HFFc6 (cell line): Measurements from ENCODE around the gene CDV3. TPM values are rescaled to one million over a fixed set of nuclear protein-coding genes. Genes with fewer than 3 reads are reported as not detected.
A peak's percentile ranks its signal among the peaks of the same experiment; 100 is the strongest.

Source experiments
- DNase-seq: peaks from one replicate; pipeline ENCODE4 v3.0.0-alpha.2; 2018
- H3K27ac Mint-ChIP-seq: 2 replicates; pipeline ENCODE4 v1.8.0; 2020; ENCODE audit warnings: mild to moderate bottlenecking, mixed read lengths
- H3K27me3 Mint-ChIP-seq: 2 replicates; pipeline ENCODE4 v1.8.0; 2021; ENCODE audit warnings: mild to moderate bottlenecking, moderate library complexity, mixed read lengths; ENCODE audit not compliant: insufficient read depth
- H3K36me3 Mint-ChIP-seq: 2 replicates; pipeline ENCODE4 v1.8.0; 2021; ENCODE audit warnings: low read depth, mixed read lengths
- H3K4me1 Mint-ChIP-seq: 2 replicates; pipeline ENCODE4 v1.8.0; 2020; ENCODE audit warnings: low read depth, mixed read lengths
- H3K4me3 Mint-ChIP-seq: 2 replicates; pipeline ENCODE4 v1.8.0; 2020; ENCODE audit warnings: mild to moderate bottlenecking, moderate library complexity, mixed read lengths
- H3K9me3 Mint-ChIP-seq: 2 replicates; pipeline ENCODE4 v1.8.0; 2020; ENCODE audit warnings: mild to moderate bottlenecking, mixed read lengths
- total RNA-seq, 6 experiments: library from RNA; stranded (reverse); fragmentation: NEBNext Ultra II Directional; extraction: Animal tissue kit (Norgen Biotek cat#: 25700); gene quantifications; 2 replicates in 1 of 6; 3 replicates in 5 of 6; pipeline ENCODE4 v1.2.3, GENCODE V29; 2021
- TF ChIP-seq, protein P1 (sequence below): fragments of 200-600 bp; sonication (generic); IDR thresholded peaks from 2 replicates; pipeline ENCODE4 v1.5.0; 2021; ENCODE audit warnings: antibody characterized with exemption, mild to moderate bottlenecking

Gene CDV3
- total RNA-seq, 6 experiments from 2014 or later: 163 to 208 (median 184) TPM

DNA sequence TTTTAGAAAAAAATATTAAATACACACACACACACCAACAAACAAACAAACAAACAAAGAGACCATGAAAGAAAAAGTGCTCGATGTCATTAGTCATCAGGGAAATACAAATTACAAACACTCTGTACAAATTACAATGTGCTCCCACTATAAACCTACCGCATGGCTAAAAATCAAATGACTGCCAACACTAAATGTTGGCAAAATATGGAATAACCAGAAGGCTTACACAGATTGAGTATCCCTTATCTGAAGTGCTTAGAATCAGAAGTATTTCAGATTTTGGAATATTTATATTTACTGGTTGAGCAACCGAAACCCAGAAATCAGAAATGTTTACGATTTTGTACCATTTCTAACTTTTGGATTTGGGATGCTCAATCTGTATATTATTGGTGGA is 33.4 kb downstream of the CDV3 start:
- no peaks in the 10 kb centered on the region for H3K9me3 Mint-ChIP-seq
- TF ChIP-seq, protein P1, sequence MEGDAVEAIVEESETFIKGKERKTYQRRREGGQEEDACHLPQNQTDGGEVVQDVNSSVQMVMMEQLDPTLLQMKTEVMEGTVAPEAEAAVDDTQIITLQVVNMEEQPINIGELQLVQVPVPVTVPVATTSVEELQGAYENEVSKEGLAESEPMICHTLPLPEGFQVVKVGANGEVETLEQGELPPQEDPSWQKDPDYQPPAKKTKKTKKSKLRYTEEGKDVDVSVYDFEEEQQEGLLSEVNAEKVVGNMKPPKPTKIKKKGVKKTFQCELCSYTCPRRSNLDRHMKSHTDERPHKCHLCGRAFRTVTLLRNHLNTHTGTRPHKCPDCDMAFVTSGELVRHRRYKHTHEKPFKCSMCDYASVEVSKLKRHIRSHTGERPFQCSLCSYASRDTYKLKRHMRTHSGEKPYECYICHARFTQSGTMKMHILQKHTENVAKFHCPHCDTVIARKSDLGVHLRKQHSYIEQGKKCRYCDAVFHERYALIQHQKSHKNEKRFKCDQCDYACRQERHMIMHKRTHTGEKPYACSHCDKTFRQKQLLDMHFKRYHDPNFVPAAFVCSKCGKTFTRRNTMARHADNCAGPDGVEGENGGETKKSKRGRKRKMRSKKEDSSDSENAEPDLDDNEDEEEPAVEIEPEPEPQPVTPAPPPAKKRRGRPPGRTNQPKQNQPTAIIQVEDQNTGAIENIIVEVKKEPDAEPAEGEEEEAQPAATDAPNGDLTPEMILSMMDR: no peak
- peaks cover 20% of the 10 kb centered on the region for H3K36me3 Mint-ChIP-seq
- H3K27me3 Mint-ChIP-seq: no peaks in the 10 kb centered on the region
- H3K27ac Mint-ChIP-seq: no peak overlapping the region
- no peak overlapping the region for H3K4me3 Mint-ChIP-seq
- peaks cover 6% of the 10 kb centered on the region; the same call in 1 of the 2 replicates for H3K4me1 Mint-ChIP-seq
- no peak for DNase-seq

DNA sequence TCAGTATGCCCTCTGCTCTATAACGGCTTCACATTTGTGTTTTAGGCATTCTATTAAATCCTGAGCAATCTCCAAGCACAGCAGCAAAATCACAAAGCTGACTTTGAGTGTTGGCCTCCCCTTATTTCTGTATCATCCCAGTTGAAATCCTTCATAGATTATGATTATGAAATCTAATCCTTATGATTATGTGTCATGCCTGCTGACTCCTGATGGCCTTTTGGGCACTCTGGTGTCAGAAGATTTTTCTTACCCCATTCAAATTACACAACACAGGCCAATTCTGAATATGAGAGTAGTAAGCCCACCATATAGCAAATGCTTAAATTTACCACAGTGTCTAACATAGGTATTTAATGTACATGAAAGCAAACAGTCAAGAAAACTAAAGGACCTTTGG is 34.3 kb downstream of the CDV3 start:
- no peak for DNase-seq
- Mint-ChIP-seq H3K27me3 (no peaks in the 10 kb centered on the region), H3K36me3 (peaks cover 20% of the 10 kb centered on the region), H3K4me3 (no peak overlapping the region), H3K27ac (no peak overlapping the region), H3K4me1 (peaks cover 6% of the 10 kb centered on the region; the same call in 1 of the 2 replicates), H3K9me3 (no peaks in the 10 kb centered on the region)
- TF ChIP-seq, protein P1: no peak

DNA sequence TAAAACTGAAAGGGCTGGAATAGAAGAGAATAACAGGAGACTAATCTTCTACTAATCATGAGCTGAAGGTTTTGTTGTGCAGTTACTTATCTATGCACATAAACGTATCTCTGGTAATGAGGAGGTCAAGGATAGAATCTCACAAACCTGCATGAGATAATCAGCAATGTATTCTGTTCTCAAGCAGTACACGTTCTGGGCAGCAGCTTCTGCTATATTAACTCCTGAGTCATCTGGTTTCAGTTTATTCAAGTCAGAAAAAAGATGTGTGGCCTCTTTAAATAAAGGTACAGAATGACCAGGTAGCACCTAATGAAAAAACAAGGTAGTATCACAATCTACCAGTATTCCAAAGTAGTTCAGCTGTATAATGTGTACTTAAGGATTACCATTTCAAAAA is 34.9 kb downstream of the CDV3 start:
- peaks cover 6% of the 10 kb centered on the region; the same call in 1 of the 2 replicates for H3K4me1 Mint-ChIP-seq
- no peaks in the 10 kb centered on the region for H3K9me3 Mint-ChIP-seq
- H3K27me3 Mint-ChIP-seq: no peaks in the 10 kb centered on the region
- H3K36me3 Mint-ChIP-seq: peaks cover 20% of the 10 kb centered on the region
- H3K27ac Mint-ChIP-seq: peak overlapping the region; percentile 26; the same call in 1 of the 2 replicates
- TF ChIP-seq, protein P1: no peak
- peak overlapping the region; percentile 37; the same call in 1 of the 2 replicates for H3K4me3 Mint-ChIP-seq
- no peak for DNase-seq

DNA sequence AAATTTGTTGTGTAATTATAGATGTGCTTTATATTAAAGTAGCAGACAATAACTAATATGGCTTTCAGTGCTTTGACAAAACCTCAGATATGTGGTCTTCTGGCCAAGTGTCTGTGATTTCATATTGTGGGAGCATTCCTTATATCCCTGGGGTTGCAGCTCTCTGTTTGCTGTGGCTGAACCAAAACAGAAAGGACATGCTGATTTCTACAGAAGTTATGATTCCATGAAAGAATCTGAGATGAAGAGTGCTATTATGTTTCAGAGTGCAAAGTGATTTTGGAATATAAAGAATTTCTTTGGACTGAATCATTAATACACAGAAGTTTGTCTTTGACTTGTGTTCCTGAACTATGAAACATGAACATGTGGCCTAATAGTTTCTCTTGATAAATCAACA is 36.5 kb downstream of the CDV3 start:
- TF ChIP-seq, protein P1: no peak
- Mint-ChIP-seq H3K27me3 (no peaks in the 10 kb centered on the region), H3K36me3 (peaks cover 20% of the 10 kb centered on the region), H3K4me3 (no peak overlapping the region), H3K27ac (no peak overlapping the region), H3K4me1 (peaks cover 6% of the 10 kb centered on the region; the same call in 1 of the 2 replicates), H3K9me3 (no peaks in the 10 kb centered on the region)
- no peak for DNase-seq

DNA sequence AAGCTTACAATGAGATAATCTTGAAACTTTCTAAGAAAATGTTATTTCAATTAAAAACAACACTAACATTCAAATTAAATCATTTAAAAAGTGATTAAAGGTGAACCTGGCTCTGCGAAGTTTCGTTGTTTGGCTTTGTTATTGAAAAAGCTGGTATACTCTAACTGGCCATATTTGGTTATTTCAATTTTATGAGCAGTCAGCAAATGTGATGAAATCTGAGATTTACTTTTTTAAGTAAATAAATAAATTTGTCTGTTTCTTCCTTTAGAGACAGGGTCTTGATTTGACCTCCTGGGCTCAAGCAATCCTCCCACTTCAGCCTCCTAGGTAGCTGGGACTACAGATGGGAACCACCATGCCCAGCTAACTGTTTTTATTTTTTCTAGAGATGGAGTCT is 38.0 kb downstream of the CDV3 start:
- TF ChIP-seq, protein P1: no peak
- Mint-ChIP-seq H3K9me3 (no peaks in the 10 kb centered on the region), H3K27ac (no peak overlapping the region), H3K4me1 (peaks cover 6% of the 10 kb centered on the region; the same call in 1 of the 2 replicates), H3K36me3 (peaks cover 24% of the 10 kb centered on the region), H3K27me3 (no peaks in the 10 kb centered on the region), H3K4me3 (no peak overlapping the region)
- no peak for DNase-seq
